Fibroblast of pulmonary artery (primary cell): ENCODE measurements around the gene GPR35.

ENCODE experiments used
- DNase-seq: peaks from one replicate; pipeline ENCODE4 v3.0.0-alpha.2; 2010; ENCODE audit warnings: low read depth
- H3K4me3 ChIP-seq: replicated peaks from 2 replicates; pipeline ENCODE4 v1.5.1; 2011; ENCODE audit warnings: low read depth, mild to moderate bottlenecking, control low read depth, low read length, moderate library complexity
- CTCF ChIP-seq: IDR thresholded peaks from 2 replicates; pipeline ENCODE4 v1.5.1; 2011; ENCODE audit warnings: mild to moderate bottlenecking, control low read depth, low read length, inconsistent platforms; ENCODE audit errors: missing control alignments

Gene GPR35

GRCh38 chr2:240597419-240598181, 27.7 kb upstream of the GPR35 start:
- DNase-seq = no peak
- no peak overlapping the region for H3K4me3 ChIP-seq
- TF ChIP-seq CTCF = no peak

- no peak for TF ChIP-seq CTCF
- H3K4me3 ChIP-seq = no peak overlapping the region
- DNase-seq = no peak
These were observed 26.9 kb upstream of the GPR35 start for GRCh38 chr2:240598311-240598911.

- DNase-seq = no peak
- TF ChIP-seq CTCF = no peak
- H3K4me3 ChIP-seq = no peak overlapping the region
These were observed 26.1 kb upstream of the GPR35 start for GRCh38 chr2:240599141-240599583.

GRCh38 chr2:240600451-240600961, 24.8 kb upstream of the GPR35 start:
- no peak overlapping the region for H3K4me3 ChIP-seq
- no peak for DNase-seq
- no peak for TF ChIP-seq CTCF

- no peak for TF ChIP-seq CTCF
- no peak for DNase-seq
- H3K4me3 ChIP-seq = no peak overlapping the region
These were observed 24.0 kb upstream of the GPR35 start for GRCh38 chr2:240601061-240601830.

- TF ChIP-seq CTCF = no peak
- DNase-seq = no peak
- H3K4me3 ChIP-seq = no peak overlapping the region
These were observed 23.5 kb upstream of the GPR35 start for GRCh38 chr2:240601831-240602160.
